Measurements from ENCODE around the gene NADK2. TPM values are rescaled to one million over a fixed set of nuclear protein-coding genes. Genes with fewer than 3 reads are reported as not detected.

The NADK2 gene
- total RNA-seq, 1 experiment from 2014 or later: 12.2 TPM

DNA sequence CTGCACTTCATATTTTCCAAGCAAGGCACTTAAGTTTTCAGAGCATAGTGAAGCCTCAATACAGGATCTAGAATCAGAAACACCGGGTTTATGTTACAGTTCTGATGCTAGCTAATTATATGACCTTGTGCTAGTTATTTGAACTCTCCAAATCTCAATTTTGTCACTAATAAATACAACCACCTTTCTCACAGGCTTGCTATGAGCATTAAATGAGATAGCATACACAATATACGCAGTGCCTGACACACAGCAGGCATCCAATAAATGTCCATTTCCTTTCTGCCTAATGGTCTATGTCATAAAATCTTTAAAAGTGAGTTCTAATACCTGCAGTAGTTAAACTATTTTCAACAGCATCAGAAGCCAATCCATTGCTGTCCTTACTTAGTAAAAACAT lies 32.9 kb downstream of the NADK2 start:
- Histone ChIP-seq H4K20me1 (ENCODE audit: control insufficient read depth, insufficient read depth, insufficient read length) (no peaks in the 10 kb centered on the region), H3K9me3 (ENCODE audit: control insufficient read depth, low read depth, low read length) (no peaks in the 10 kb centered on the region), H3K79me2 (ENCODE audit: insufficient read depth, low read length) (no peaks in the 10 kb centered on the region), H3K18ac (ENCODE audit: insufficient read length, low read depth, low read length) (no peak overlapping the region), H3K23ac (ENCODE audit: insufficient read length, low read depth, low read length) (no peak overlapping the region), H3K4me1 (ENCODE audit: insufficient read depth, low read length) (no peaks in the 10 kb centered on the region), H2BK12ac (ENCODE audit: insufficient read length, low read depth, low read length) (no peak overlapping the region), H3K4me2 (ENCODE audit: insufficient read depth, insufficient read length, low read length) (no peak overlapping the region), H2BK120ac (ENCODE audit: low read depth, low read length, poor library complexity, severe bottlenecking) (no peak overlapping the region), H2AK5ac (ENCODE audit: insufficient read length, low read length) (no peak overlapping the region), H2BK20ac (ENCODE audit: low read depth, low read length, poor library complexity, severe bottlenecking) (no peak overlapping the region), H3K14ac (ENCODE audit: insufficient read depth, low read length) (no peak overlapping the region), H4K8ac (replicated peaks; ENCODE audit: insufficient read length, low read depth, low read length) (no peak overlapping the region), H2BK15ac (ENCODE audit: low read depth, low read length) (no peak overlapping the region), H3K23me2 (ENCODE audit: insufficient read length, low read depth, low read length, poor library complexity, severe bottlenecking) (no peaks in the 10 kb centered on the region), H4K5ac (ENCODE audit: insufficient read length, low read depth, low read length) (no peak overlapping the region), H3K79me1 (ENCODE audit: insufficient read depth, low read depth, low read length, poor library complexity, severe bottlenecking) (no peaks in the 10 kb centered on the region), H4K91ac (ENCODE audit: insufficient read length, low read depth, low read length) (no peak overlapping the region), H3K27ac (ENCODE audit: insufficient read length, low read depth, low read length) (no peak overlapping the region), H3K9ac (ENCODE audit: extremely low read depth, insufficient read length, low read length) (no peak overlapping the region), H3K56ac (ENCODE audit: insufficient read length, low read depth, low read length) (no peak overlapping the region), H3T11ph (ENCODE audit: low read length) (no peak overlapping the region), H3K27me3 (ENCODE audit: insufficient read depth, low read length) (no peaks in the 10 kb centered on the region), H2BK5ac (ENCODE audit: insufficient read length, low read length) (no peak overlapping the region), H2AFZ (ENCODE audit: low read length) (no peak overlapping the region), H3K4ac (ENCODE audit: low read depth, low read length) (no peak overlapping the region)
- DNase-seq: no peak
- peaks cover 0 to 9% (median 7%) of the 10 kb centered on the region in 3 experiments; a peak in 5 of 7 replicates for H3K36me3 Mint-ChIP-seq (ENCODE audit: insufficient read depth in 1 of 3, low read depth in 3 of 3)
- H3K27me3 Mint-ChIP-seq (ENCODE audit: low read depth): no peaks in the 10 kb centered on the region
- no peak overlapping the region for H3K27ac Mint-ChIP-seq
- H3K4me3 Mint-ChIP-seq: no peak overlapping the region
- no peaks in the 10 kb centered on the region for H3K9me3 Mint-ChIP-seq
- WGBS (ENCODE audit: extremely low coverage, insufficient read length, low lambda C conversion rate): no CpG with 5 or more reads among the region's 2 CpGs
- H3K4me1 Mint-ChIP-seq: no peaks in the 10 kb centered on the region
- TF ChIP-seq CTCF (conservative IDR thresholded peaks at IDR 0.05): no peak
